Colon (tissue), 2 donors: ENCODE results near the gene OR7A17.

Experiments
- FAIRE-seq: peaks from 2 replicates; lab custom pipeline; 2012; peaks lifted over from hg19 to GRCh38; lab: Jason Lieb, UNC
- donor health status: control.
- donor health status: control.

The OR7A17 gene

GRCh38 chr19:14886032-14886431, at the start of gene OR7A17:
Gene OR7A17, minus strand, starts transcription at chr19:14886132. Its CDS starts 4,777 bp downstream, at chr19:14881355.
- no peak for FAIRE-seq

- FAIRE-seq = no peak
Measured at GRCh38 chr19:14933506-14933905, 47.6 kb upstream of the OR7A17 start.

- FAIRE-seq = no peak
Measured at GRCh38 chr19:14916848-14917247, 30.9 kb upstream of the OR7A17 start.

DNA sequence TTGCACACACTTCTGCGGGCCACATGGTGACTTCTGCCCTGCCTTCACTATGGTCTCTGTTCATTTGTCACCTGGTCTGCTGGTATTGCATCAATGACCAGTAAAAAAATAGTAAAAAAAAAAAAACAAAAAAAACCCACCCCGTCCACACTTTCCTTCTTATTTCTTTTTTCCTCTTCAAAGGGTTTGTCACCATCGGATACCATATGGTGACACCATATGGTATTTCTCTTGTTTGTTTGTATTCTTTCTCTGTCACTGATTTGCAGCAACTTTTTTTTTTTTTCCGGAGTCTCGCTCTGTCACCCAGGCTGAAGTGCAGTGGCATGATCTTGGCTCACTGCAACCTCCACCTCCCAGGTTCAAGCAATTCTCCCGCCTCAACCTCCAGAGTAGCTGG, 29.2 kb upstream of the OR7A17 start:
- FAIRE-seq = no peak

GRCh38 chr19:14906711-14907110, 20.8 kb upstream of the OR7A17 start:
- FAIRE-seq = no peak

- FAIRE-seq = no peak
Measured at GRCh38 chr19:14901675-14902260, 15.8 kb upstream of the OR7A17 start.

GRCh38 chr19:14890643-14891379, 4.9 kb upstream of the OR7A17 start:
- no peak for FAIRE-seq

- FAIRE-seq = no peak
Measured at GRCh38 chr19:14889994-14890642, 4.2 kb upstream of the OR7A17 start.

DNA sequence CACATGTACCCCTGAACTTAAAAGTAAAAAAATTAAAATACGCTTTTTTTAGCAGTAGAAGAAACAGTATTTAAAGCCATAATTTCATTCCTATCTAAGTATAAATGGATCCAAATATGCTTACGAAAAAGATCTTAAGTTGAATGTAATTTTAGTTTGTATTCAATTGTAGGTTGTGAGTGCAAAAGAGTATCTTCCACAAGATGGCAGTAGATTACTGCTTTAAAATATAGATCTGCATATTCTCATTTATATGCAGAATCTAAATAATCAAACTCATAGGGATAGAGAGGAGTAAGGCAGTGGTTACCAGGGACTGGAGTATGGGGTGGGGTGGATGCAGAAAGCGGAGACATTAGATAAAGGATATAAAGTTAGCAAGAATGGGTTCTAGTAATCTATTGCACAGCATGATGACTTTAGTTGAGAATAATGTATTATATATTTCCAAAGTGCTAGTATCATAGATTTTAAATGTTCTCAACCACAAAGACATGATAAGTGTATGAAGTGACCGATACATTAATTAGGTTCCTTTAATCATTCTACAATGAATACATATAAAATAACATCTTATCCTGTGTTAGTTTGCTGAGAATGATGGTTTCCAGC, 14.2 kb downstream of the OR7A17 start:
- FAIRE-seq = no peak

DNA sequence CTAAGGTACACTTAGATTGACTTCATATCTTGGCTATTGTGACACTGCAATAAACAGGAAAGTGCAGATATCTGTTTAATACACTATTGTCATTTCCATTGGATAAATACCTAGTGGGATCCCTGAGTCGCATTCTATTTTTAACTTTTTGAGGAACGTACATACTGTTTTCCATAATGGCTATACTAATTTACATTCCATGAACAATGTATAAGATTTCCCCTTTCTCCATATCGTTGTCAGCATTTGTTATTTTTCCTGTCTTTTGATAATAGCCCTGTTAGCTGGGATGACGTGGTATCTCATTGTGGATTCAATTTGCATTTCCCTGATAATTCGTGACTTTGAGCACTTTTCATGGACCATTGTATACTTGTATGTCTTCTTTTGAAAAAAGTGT, 17.4 kb downstream of the OR7A17 start:
- no peak for FAIRE-seq

DNA sequence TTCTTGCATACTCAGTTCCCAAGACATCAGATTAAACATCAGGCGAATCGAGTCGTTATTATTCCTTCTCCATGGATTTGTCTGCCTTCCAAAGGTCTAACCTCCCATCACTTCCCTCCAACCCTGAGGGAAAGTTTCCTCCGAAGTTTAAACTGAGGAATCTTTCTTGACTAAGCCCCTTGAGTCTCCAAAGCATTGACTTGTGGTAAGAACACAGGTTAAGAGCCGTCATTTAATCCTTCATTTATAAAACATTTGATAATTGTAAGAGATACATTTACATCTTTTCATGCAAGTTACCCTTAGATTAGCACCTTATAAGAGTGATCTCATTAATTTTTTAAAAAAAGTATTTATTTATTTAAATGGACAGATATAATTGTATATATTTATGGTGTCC, 37.1 kb downstream of the OR7A17 start, which contains the start of gene OR7A10:
TSS of gene OR7A10 (minus strand) at position 101 of the 400 bp plus-strand sequence. CDS start 7,045 bp downstream, outside the sequence.
- FAIRE-seq = no peak

- FAIRE-seq = no peak
Measured at GRCh38 chr19:14843578-14843977, 42.4 kb downstream of the OR7A17 start.

DNA sequence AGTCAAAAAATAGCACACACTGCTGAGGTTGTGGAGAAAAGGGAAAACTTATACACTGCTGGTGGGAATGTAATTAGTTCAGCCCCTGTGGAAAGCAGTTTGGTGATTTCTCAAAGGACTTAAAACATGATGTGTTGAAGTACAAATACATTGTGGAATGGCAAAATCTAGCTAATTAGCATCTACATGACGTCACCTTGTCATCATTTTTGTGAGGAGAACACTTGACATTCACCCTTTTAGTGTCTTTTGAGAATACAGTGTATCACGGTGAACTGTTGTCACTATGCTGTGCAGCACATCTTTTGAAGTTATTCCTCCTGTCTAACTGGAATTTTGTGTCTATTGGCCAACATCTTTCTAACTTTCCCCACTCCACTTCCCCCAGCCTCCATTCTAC, 42.8 kb downstream of the OR7A17 start:
- no peak for FAIRE-seq

DNA sequence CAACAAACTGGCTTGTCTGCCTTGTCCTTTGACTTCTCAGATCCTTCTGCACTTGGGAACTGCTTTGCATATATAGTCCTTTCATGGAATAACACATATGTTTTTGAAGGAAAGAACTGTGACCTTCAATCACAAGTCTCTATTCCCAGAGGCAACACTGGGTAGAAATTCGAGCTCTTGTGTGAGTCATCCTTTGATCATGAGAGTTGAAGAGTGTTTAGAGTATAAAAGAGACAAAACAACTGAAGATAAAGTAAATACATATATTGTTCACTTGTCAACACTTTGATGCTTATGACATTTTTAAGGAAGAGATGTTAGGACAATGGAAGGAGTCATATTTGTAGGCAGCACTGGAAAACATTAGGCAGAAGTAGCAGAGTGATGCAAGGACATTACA, 45.7 kb downstream of the OR7A17 start:
- no peak for FAIRE-seq

DNA sequence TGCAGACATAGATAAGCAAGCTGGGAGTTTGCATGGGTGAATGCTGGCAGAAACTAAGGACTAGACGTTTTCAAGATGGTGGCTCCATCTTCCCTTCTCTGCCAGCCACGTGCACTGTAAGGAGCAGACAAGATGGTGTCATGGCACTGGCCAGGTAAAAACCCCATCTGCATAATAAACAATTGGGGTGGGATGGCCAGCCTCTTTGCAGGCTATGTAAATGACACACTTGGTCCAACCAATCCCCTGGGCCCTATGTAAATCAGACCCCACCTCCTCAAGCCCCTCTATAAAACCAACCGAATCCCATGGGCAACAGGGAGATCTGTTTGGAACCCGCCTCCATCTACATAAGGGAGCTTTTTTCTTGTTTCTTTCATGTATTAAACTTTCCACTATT, 48.5 kb downstream of the OR7A17 start:
- FAIRE-seq = no peak

- no peak for FAIRE-seq
Measured at GRCh38 chr19:14835011-14835410, 50.9 kb downstream of the OR7A17 start, which contains the start of the genes OR7A5 and OR7C1. Gene OR7A5, minus strand, starts transcription at chr19:14835185. Its CDS starts 6,944 bp downstream, at chr19:14828241. Gene OR7C1, minus strand, starts transcription at chr19:14835185. Its CDS starts 35,049 bp downstream, at chr19:14800136.

DNA sequence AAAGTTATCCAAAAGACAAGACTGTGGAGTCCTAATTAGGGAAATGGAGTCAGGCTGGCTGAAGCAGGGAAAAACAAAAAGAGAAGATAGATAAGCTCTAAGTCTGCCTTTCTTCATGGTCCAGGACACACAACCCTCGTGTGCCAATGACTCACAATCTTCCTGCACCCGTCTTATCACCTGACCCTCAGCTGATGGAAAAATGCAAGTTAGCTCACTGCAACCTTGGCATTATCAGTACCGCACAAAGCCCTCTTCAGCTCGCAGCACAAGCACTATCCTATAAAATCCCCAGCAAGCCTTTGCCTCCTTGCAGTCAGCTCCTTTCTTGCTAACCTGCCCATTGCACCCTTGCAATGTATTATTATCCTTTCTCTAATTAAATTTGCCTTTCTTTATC, 55.2 kb downstream of the OR7A17 start:
- no peak for FAIRE-seq
